PC-9 (cell line): Measurements from ENCODE around the gene PROZ. TPM values are rescaled to one million over a fixed set of nuclear protein-coding genes. Genes with fewer than 3 reads are reported as not detected.
A peak's percentile ranks its signal among the peaks of the same experiment; 100 is the strongest.

Experiments used
- BruUV-seq: library from RNA; stranded (reverse); fragments of 400-500 nt; replicated peaks from 2 replicates; lab custom pipeline; 2021; lab: Mats Ljungman, UMichigan
- CTCF ChIA-PET: fragments of 300-600 bp; sonication (Branson Sonifier 250); formaldehyde crosslinking; loops from one replicate; lab custom pipeline; 2022; ENCODE audit warnings: antibody characterized with exemption; lab: Charles Lee
- POLR2A ChIA-PET: fragments of 300-600 bp; sonication (Branson Sonifier 250); formaldehyde crosslinking; loops from one replicate; lab custom pipeline; 2022; ENCODE audit warnings: antibody characterized with exemption; ENCODE audit not compliant: unreplicated experiment; lab: Charles Lee
- DNase-seq, 2 experiments: peaks; one replicate each; pipeline versions ENCODE4 v3.0.0 to v3.0.0-alpha.2; 2015 to 2022; ENCODE audit warnings: mixed read lengths in 1 of 2
- H2AFZ ChIP-seq: fragments of 200-600 bp; sonication (generic); 2 replicates; pipeline ENCODE4 v1.8.1; 2017; ENCODE audit warnings: antibody characterized with exemption
- H3F3A ChIP-seq: fragments of 200-600 bp; sonication (generic); 2 replicates; pipeline ENCODE4 v1.8.1; 2017; ENCODE audit warnings: antibody characterized with exemption, mild to moderate bottlenecking, low read depth; ENCODE audit not compliant: insufficient read depth
- H3K27ac ChIP-seq: fragments of 200-600 bp; sonication (generic); 2 replicates; pipeline ENCODE4 v1.6.1; 2016; ENCODE audit warnings: mixed run types
- H3K27me3 ChIP-seq: fragments of 200-600 bp; sonication (generic); 2 replicates; pipeline ENCODE4 v1.6.1; 2016; ENCODE audit warnings: low read depth, mixed run types; ENCODE audit not compliant: insufficient read depth
- H3K36me3 ChIP-seq: fragments of 200-600 bp; sonication (generic); 2 replicates; pipeline ENCODE4 v1.6.1; 2016; ENCODE audit warnings: low read depth, mixed run types
- H3K4me1 ChIP-seq: fragments of 200-600 bp; sonication (generic); replicated peaks from 2 replicates; pipeline ENCODE4 v1.6.1; 2016; ENCODE audit warnings: mixed run types; ENCODE audit not compliant: insufficient read depth
- H3K4me2 ChIP-seq: fragments of 200-600 bp; sonication (generic); 2 replicates; pipeline ENCODE4 v1.6.1; 2017; ENCODE audit warnings: mixed run types
- H3K4me3 ChIP-seq: fragments of 200-600 bp; sonication (generic); 2 replicates; pipeline ENCODE4 v1.6.1; 2016; ENCODE audit warnings: mixed run types
- H3K79me2 ChIP-seq: fragments of 200-600 bp; sonication (generic); 2 replicates; pipeline ENCODE4 v1.6.1; 2017; ENCODE audit warnings: low read depth, mixed run types
- H3K9me2 ChIP-seq: fragments of 200-600 bp; sonication (generic); 2 replicates; pipeline ENCODE4 v1.8.1; 2017; ENCODE audit warnings: mild to moderate bottlenecking; ENCODE audit not compliant: insufficient read depth
- H3K9me3 ChIP-seq: fragments of 200-600 bp; sonication (generic); 2 replicates; pipeline ENCODE4 v1.8.1; 2016; ENCODE audit warnings: low read depth; ENCODE audit not compliant: insufficient read depth
- H4K20me1 ChIP-seq: fragments of 200-600 bp; sonication (generic); 2 replicates; pipeline ENCODE4 v1.8.1; 2017; ENCODE audit not compliant: insufficient read depth
- EZH2 ChIP-seq: fragments of 200-600 bp; sonication (generic); IDR thresholded peaks from 2 replicates; pipeline ENCODE4 v1.8.0; 2017; ENCODE audit warnings: antibody characterized with exemption, low read depth
- intact Hi-C: fragments of 100-400 bp; cut with micrococcal nuclease; formaldehyde crosslinking; loops from one replicate; pipeline ENCODE4 v1.10.0; 2022; ENCODE audit not compliant: unreplicated experiment
- total RNA-seq: library from RNA; stranded (reverse); gene quantifications from 2 replicates; pipeline ENCODE4 v1.2.3, GENCODE V29; 2021
- TF ChIP-seq, protein P1 (sequence below): fragments of 200-600 bp; sonication (generic); conservative IDR thresholded peaks from 2 replicates; pipeline ENCODE4 v1.6.1; 2017; ENCODE audit warnings: mixed run types, antibody characterized with exemption, mild to moderate bottlenecking, moderate library complexity

Gene PROZ
- total RNA-seq, 1 experiment from 2014 or later = not detected

GRCh38 chr13:113151745-113152690, 6.4 kb upstream of the PROZ start:
- H3K9me3 ChIP-seq = no peaks in the 10 kb centered on the region
- no peak overlapping the region for H3K4me3 ChIP-seq
- no peak overlapping the region for H3K4me2 ChIP-seq
- H3K9me2 ChIP-seq = no peaks in the 10 kb centered on the region
- intact Hi-C loops = no loop called here
- no TSS peak for BruUV-seq
- peaks cover 6% of the 10 kb centered on the region; the same call in 1 of the 2 replicates for H3K4me1 ChIP-seq
- H3K27ac ChIP-seq = no peak overlapping the region
- peaks cover 35% of the 10 kb centered on the region for H3K27me3 ChIP-seq
- no peaks in the 10 kb centered on the region for H3K36me3 ChIP-seq
- no peak for DNase-seq
- no peaks in the 10 kb centered on the region for H4K20me1 ChIP-seq
- CTCF ChIA-PET = interaction anchor here (0.6 kb wide), 1 partner anchor 116 kb away, joined by 3 read pairs; no protein-coding TSS in a partner anchor
- H3F3A ChIP-seq = peaks cover 8% of the 10 kb centered on the region; the same call in 1 of the 2 replicates
- H2AFZ ChIP-seq = no peak overlapping the region; the same call in 1 of the 2 replicates
- TF ChIP-seq, protein P1, sequence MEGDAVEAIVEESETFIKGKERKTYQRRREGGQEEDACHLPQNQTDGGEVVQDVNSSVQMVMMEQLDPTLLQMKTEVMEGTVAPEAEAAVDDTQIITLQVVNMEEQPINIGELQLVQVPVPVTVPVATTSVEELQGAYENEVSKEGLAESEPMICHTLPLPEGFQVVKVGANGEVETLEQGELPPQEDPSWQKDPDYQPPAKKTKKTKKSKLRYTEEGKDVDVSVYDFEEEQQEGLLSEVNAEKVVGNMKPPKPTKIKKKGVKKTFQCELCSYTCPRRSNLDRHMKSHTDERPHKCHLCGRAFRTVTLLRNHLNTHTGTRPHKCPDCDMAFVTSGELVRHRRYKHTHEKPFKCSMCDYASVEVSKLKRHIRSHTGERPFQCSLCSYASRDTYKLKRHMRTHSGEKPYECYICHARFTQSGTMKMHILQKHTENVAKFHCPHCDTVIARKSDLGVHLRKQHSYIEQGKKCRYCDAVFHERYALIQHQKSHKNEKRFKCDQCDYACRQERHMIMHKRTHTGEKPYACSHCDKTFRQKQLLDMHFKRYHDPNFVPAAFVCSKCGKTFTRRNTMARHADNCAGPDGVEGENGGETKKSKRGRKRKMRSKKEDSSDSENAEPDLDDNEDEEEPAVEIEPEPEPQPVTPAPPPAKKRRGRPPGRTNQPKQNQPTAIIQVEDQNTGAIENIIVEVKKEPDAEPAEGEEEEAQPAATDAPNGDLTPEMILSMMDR = no peak
- no peak for TF ChIP-seq EZH2
- H3K79me2 ChIP-seq = no peaks in the 10 kb centered on the region
- POLR2A ChIA-PET = no interaction called here

- no peak for TF ChIP-seq EZH2
- TF ChIP-seq, protein P1 = no peak
- peaks cover 8% of the 10 kb centered on the region; the same call in 1 of the 2 replicates for H3F3A ChIP-seq
- H3K27me3 ChIP-seq = peaks cover 33% of the 10 kb centered on the region
- H3K79me2 ChIP-seq = no peaks in the 10 kb centered on the region
- POLR2A ChIA-PET = no interaction called here
- no peaks in the 10 kb centered on the region for H3K9me3 ChIP-seq
- no TSS peak for BruUV-seq
- H3K9me2 ChIP-seq = no peaks in the 10 kb centered on the region
- no peak overlapping the region for H3K27ac ChIP-seq
- intact Hi-C loops = no loop called here
- H3K4me1 ChIP-seq = peaks cover 6% of the 10 kb centered on the region; the same call in 1 of the 2 replicates
- DNase-seq = no peak
- no peaks in the 10 kb centered on the region for H3K36me3 ChIP-seq
- H2AFZ ChIP-seq = no peak overlapping the region
- no peaks in the 10 kb centered on the region for H4K20me1 ChIP-seq
- H3K4me3 ChIP-seq = no peak overlapping the region
- no peak overlapping the region for H3K4me2 ChIP-seq
- CTCF ChIA-PET = no interaction called here
These were observed 5.8 kb upstream of the PROZ start for GRCh38 chr13:113152691-113152983.

GRCh38 chr13:113152984-113153809, 5.3 kb upstream of the PROZ start:
- DNase-seq = peak in 1 of 2 experiments; percentile 13

More at GRCh38 chr13:113152984-113153809, 5.3 kb upstream of the PROZ start:
- peak overlapping the region; percentile 99 for H3K4me2 ChIP-seq
- H2AFZ ChIP-seq = peak overlapping the region; percentile 94
- TSS peak; percentile 98 for BruUV-seq
- ChIA-PET CTCF (no interaction called here), POLR2A (no interaction called here)
- no peaks in the 10 kb centered on the region for H3K79me2 ChIP-seq
- no peak for TF ChIP-seq EZH2
- TF ChIP-seq, protein P1 = no peak
- H3K9me2 ChIP-seq = no peaks in the 10 kb centered on the region
- intact Hi-C loops = no loop called here
- H3K27me3 ChIP-seq = peaks cover 32% of the 10 kb centered on the region
- no peaks in the 10 kb centered on the region for H3K36me3 ChIP-seq
- H3F3A ChIP-seq = peaks cover 8% of the 10 kb centered on the region; the same call in 1 of the 2 replicates
- H3K4me3 ChIP-seq = peak overlapping the region; percentile 73
- peak overlapping the region; percentile 28; the same call in 1 of the 2 replicates for H3K27ac ChIP-seq
- H3K4me1 ChIP-seq = peaks cover 6% of the 10 kb centered on the region; the same call in 1 of the 2 replicates
- H3K9me3 ChIP-seq = no peaks in the 10 kb centered on the region
- H4K20me1 ChIP-seq = no peaks in the 10 kb centered on the region
